B cell (primary cell): Measurements from ENCODE around the gene KCNJ8. TPM values are rescaled to one million over a fixed set of nuclear protein-coding genes. Genes with fewer than 3 reads are reported as not detected.

Experiments used
- ATAC-seq: fragments of 200-7000 bp; cut with Tn5 transposase; one replicate; pipeline ENCODE4 v1.10.0; 2021; ENCODE audit warnings: low read depth, mild to moderate bottlenecking, moderate number of reproducible peaks, moderate library complexity
- CTCF ChIA-PET: fragments of 350-600 bp; sonication (Branson Sonifier 250); formaldehyde crosslinking; loops from one replicate; lab custom pipeline; 2021; ENCODE audit warnings: antibody characterized with exemption, inconsistent platforms; lab: Charles Lee
- POLR2A ChIA-PET: fragments of 350-600 bp; sonication (Branson Sonifier 250); formaldehyde crosslinking; loops from one replicate; lab custom pipeline; 2021; ENCODE audit warnings: antibody characterized with exemption; lab: Charles Lee
- DNase-seq: peaks from one replicate; pipeline ENCODE4 v3.0.0; 2013
- H2AFZ ChIP-seq: 2 replicates; pipeline ENCODE4 v1.6.1; 2012; ENCODE audit warnings: mild to moderate bottlenecking, low read depth, low read length; ENCODE audit not compliant: insufficient read depth, poor library complexity, severe bottlenecking
- H3K27ac ChIP-seq, 2 donors: 1 replicate in 1 of 2; 2 replicates in 1 of 2; pipeline ENCODE4 v1.5.1; 2012 to 2013; ENCODE audit warnings: low read length in 2 of 2, mild to moderate bottlenecking in 2 of 2, moderate library complexity in 1 of 2
- H3K27me3 ChIP-seq, 4 experiments: fragments of 200-600 bp in 1 of 4; sonication (generic) in 1 of 4; replicated peaks in 1 of 4; 1 replicate in 2 of 4; 2 replicates in 2 of 4; pipeline versions ENCODE4 v1.6.1 to v1.7.0; 2013 to 2016; ENCODE audit warnings: low read length in 3 of 4, mild to moderate bottlenecking in 2 of 4, mixed read lengths in 1 of 4, moderate library complexity in 1 of 4; ENCODE audit not compliant: insufficient read depth in 4 of 4, control insufficient read depth in 3 of 4; ENCODE audit errors: control extremely low read depth in 1 of 4
- H3K36me3 ChIP-seq, 2 experiments: replicated peaks in 1 of 2; 1 replicate in 1 of 2; 2 replicates in 1 of 2; pipeline versions ENCODE4 v1.6.1 to v1.7.1; 2013; ENCODE audit warnings: low read length in 1 of 2; ENCODE audit not compliant: insufficient read depth in 2 of 2, control insufficient read depth in 1 of 2; ENCODE audit errors: control extremely low read depth in 1 of 2, extremely low read depth in 1 of 2
- H3K4me1 ChIP-seq, 2 donors: fragments of 200-600 bp in 1 of 2; sonication (generic) in 1 of 2; 1 replicate in 1 of 2; 2 replicates in 1 of 2; pipeline versions ENCODE4 v1.5.1 to v1.6.1; 2013 to 2017; ENCODE audit warnings: low read length in 2 of 2; ENCODE audit not compliant: control insufficient read depth in 2 of 2, insufficient read depth in 2 of 2
- H3K4me2 ChIP-seq: replicated peaks from 2 replicates; pipeline ENCODE3; 2012; ENCODE audit warnings: mild to moderate bottlenecking, low read depth, low read length; ENCODE audit not compliant: poor library complexity, severe bottlenecking
- H3K4me3 ChIP-seq, 5 experiments: fragments of 200-600 bp in 1 of 5; sonication (generic) in 1 of 5; 1 replicate in 3 of 5; 2 replicates in 2 of 5; pipeline versions ENCODE4 v1.5.1 to v1.7.0; 2011 to 2016; ENCODE audit warnings: low read length in 4 of 5, mild to moderate bottlenecking in 4 of 5, low read depth in 2 of 5, control low read depth in 1 of 5, moderate library complexity in 1 of 5; ENCODE audit not compliant: insufficient read depth in 1 of 5; ENCODE audit errors: control extremely low read depth in 1 of 5, extremely low read depth in 1 of 5
- H3K79me2 ChIP-seq: fragments of 200-600 bp; sonication (generic); one replicate; pipeline ENCODE4 v1.6.0; 2016; ENCODE audit warnings: low read length; ENCODE audit not compliant: control insufficient read depth, insufficient read depth
- H3K9ac ChIP-seq: fragments of 200-600 bp; sonication (generic); 2 replicates; pipeline ENCODE4 v1.6.1; 2017; ENCODE audit warnings: mild to moderate bottlenecking, low read length, moderate library complexity
- H3K9me3 ChIP-seq, 3 donors: one replicate each; pipeline versions ENCODE4 v1.6.1 to v1.7.1; 2013; ENCODE audit warnings: low read length in 2 of 3; ENCODE audit not compliant: control insufficient read depth in 2 of 3, insufficient read depth in 1 of 3; ENCODE audit errors: control extremely low read depth in 1 of 3
- H4K20me1 ChIP-seq: 2 replicates; pipeline ENCODE4 v1.6.0; 2012; ENCODE audit warnings: mild to moderate bottlenecking, low read length; ENCODE audit not compliant: insufficient read depth, control insufficient read depth, poor library complexity, severe bottlenecking
- H3K27ac Mint-ChIP-seq: one replicate; pipeline ENCODE4 v1.8.0; 2021; ENCODE audit warnings: mixed read lengths
- H3K27me3 Mint-ChIP-seq: one replicate; pipeline ENCODE4 v1.8.0; 2021; ENCODE audit warnings: mixed read lengths
- H3K4me1 Mint-ChIP-seq: one replicate; pipeline ENCODE4 v1.8.0; 2021; ENCODE audit warnings: mixed read lengths
- H3K4me3 Mint-ChIP-seq: one replicate; pipeline ENCODE4 v1.8.0; 2021; ENCODE audit warnings: mixed read lengths
- H3K9me3 Mint-ChIP-seq: one replicate; pipeline ENCODE4 v1.8.0; 2022; ENCODE audit warnings: mixed read lengths; ENCODE audit not compliant: insufficient read depth
- CTCF ChIP-seq: fragments of 200-600 bp; IDR thresholded peaks from one replicate; pipeline ENCODE4 v1.8.0; 2022; ENCODE audit warnings: antibody characterized with exemption, mild to moderate bottlenecking
- EZH2 ChIP-seq: IDR thresholded peaks from 2 replicates; pipeline ENCODE4 v1.6.1; 2012; ENCODE audit warnings: borderline replicate concordance, low read depth, mild to moderate bottlenecking, moderate library complexity, low read length; ENCODE audit not compliant: insufficient read depth, poor library complexity, severe bottlenecking
- WGBS: methylation state at CpG from one replicate; pipeline ENCODE4 v1.1.5; 2013; ENCODE audit warnings: missing lambda C conversion rate; ENCODE audit not compliant: insufficient coverage; 5-methylcytosine and 5-hydroxymethylcytosine counted together
- intact Hi-C: fragments of 100-400 bp; cut with micrococcal nuclease; formaldehyde crosslinking; loops from one replicate; pipeline ENCODE4 v1.10.0; 2022
- polyA plus RNA-seq: library from polyadenylated mRNA; depleted of rRNA; stranded (reverse); fragments of >200 nt; gene quantifications from 2 replicates; pipeline ENCODE4 v1.2.3, GENCODE V29; 2012
- total RNA-seq, 2 donors: library from RNA; stranded (reverse); fragments of 120-200 nt in 1 of 2; gene quantifications; 1 replicate in 1 of 2; 2 replicates in 1 of 2; pipeline versions ENCODE4 v1.2.3 to v1.2.4, GENCODE V29; 2013 to 2022

KCNJ8 gene
- total and polyA plus RNA-seq, 2 donors (not counting 1 experiment from before 2014, with no cell fraction given), result not detected

GRCh38 chr12:21763531-21763930 is 11.0 kb downstream of the KCNJ8 start:
- ATAC-seq, result no peak
- Mint-ChIP-seq H3K9me3 (no peaks in the 10 kb centered on the region), H3K27me3 (no peaks in the 10 kb centered on the region), H3K4me1 (no peaks in the 10 kb centered on the region), H3K27ac (no peak overlapping the region), H3K4me3 (no peak overlapping the region)
- DNase-seq, result no peak
- ChIA-PET POLR2A (no interaction called here), CTCF (no interaction called here)
- H3K27ac ChIP-seq, result no peak overlapping the region
- TF ChIP-seq EZH2 (no peak), CTCF (no peak)
- no peaks in the 10 kb centered on the region for H4K20me1 ChIP-seq
- H3K36me3 ChIP-seq, result no peaks in the 10 kb centered on the region
- no peak overlapping the region for H3K4me3 ChIP-seq
- no peaks in the 10 kb centered on the region for H3K9me3 ChIP-seq
- no peaks in the 10 kb centered on the region for H3K27me3 ChIP-seq
- WGBS, result 94% methylated on average over 2 of the region's 2 CpGs
- H3K79me2 ChIP-seq, result no peaks in the 10 kb centered on the region
- H2AFZ ChIP-seq, result no peak overlapping the region
- no peak overlapping the region for H3K4me2 ChIP-seq
- H3K4me1 ChIP-seq, result no peaks in the 10 kb centered on the region
- intact Hi-C loops, result no loop called here
- H3K9ac ChIP-seq, result no peak overlapping the region

- DNase-seq (no peak), ATAC-seq (no peak)
- ChIA-PET POLR2A (no interaction called here), CTCF (no interaction called here)
- Histone ChIP-seq H3K36me3 (no peaks in the 10 kb centered on the region), H4K20me1 (no peaks in the 10 kb centered on the region), H3K9ac (no peak overlapping the region), H3K4me3 (no peak overlapping the region), H2AFZ (no peak overlapping the region), H3K9me3 (no peaks in the 10 kb centered on the region), H3K4me1 (no peaks in the 10 kb centered on the region), H3K27ac (no peak overlapping the region), H3K27me3 (no peaks in the 10 kb centered on the region), H3K4me2 (no peak overlapping the region), H3K79me2 (no peaks in the 10 kb centered on the region)
- no peak overlapping the region for H3K27ac Mint-ChIP-seq
- WGBS, result 81% methylated on average over 5 of the region's 5 CpGs
- intact Hi-C loops, result no loop called here
- H3K4me3 Mint-ChIP-seq, result no peak overlapping the region
- no peaks in the 10 kb centered on the region for H3K4me1 Mint-ChIP-seq
- H3K9me3 Mint-ChIP-seq, result no peaks in the 10 kb centered on the region
- no peaks in the 10 kb centered on the region for H3K27me3 Mint-ChIP-seq
- no peak for TF ChIP-seq CTCF
- no peak for TF ChIP-seq EZH2
These were observed 14.8 kb downstream of the KCNJ8 start for GRCh38 chr12:21759737-21760136.
